Pons (tissue), 1 donor: ENCODE measurements around the gene USP17L12.
"Not testable (repeated sequence)": the region's sequence is repeated elsewhere in the genome, so short reads cannot be mapped to it uniquely, and the experiment has no call there.

Source experiments
- DNase-seq: peaks from one replicate; pipeline ENCODE4 v3.0.0-alpha.2; 2016; ENCODE audit warnings: low spot score

USP17L12 gene, protein sequence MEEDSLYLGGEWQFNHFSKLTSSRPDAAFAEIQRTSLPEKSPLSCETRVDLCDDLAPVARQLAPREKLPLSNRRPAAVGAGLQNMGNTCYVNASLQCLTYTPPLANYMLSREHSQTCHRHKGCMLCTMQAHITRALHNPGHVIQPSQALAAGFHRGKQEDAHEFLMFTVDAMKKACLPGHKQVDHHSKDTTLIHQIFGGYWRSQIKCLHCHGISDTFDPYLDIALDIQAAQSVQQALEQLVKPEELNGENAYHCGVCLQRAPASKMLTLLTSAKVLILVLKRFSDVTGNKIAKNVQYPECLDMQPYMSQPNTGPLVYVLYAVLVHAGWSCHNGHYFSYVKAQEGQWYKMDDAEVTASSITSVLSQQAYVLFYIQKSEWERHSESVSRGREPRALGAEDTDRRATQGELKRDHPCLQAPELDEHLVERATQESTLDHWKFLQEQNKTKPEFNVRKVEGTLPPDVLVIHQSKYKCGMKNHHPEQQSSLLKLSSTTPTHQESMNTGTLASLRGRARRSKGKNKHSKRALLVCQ

DNA sequence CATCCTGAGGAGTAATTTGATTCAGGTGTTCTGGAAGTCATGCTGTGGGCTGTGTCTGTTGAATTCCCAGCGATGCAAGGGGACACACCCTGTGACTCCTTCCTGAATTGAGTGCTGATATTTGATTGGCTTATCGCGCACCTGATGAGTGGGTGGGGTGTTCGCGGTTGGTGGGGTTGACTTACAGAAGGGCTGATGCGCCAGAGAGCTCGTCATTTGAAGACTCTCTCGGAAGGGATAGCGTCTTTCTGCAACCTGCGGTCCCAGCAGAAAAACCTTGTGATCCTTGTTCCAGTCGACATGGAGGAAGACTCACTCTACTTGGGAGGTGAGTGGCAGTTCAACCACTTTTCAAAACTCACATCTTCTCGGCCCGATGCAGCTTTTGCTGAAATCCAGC lies at the start of gene USP17L12:
Gene USP17L12, plus strand, starts transcription at position 301 of the 400 bp plus-strand sequence. Its CDS starts 0 bp downstream, at position 301.
- DNase-seq: not testable (repeated sequence)

DNA sequence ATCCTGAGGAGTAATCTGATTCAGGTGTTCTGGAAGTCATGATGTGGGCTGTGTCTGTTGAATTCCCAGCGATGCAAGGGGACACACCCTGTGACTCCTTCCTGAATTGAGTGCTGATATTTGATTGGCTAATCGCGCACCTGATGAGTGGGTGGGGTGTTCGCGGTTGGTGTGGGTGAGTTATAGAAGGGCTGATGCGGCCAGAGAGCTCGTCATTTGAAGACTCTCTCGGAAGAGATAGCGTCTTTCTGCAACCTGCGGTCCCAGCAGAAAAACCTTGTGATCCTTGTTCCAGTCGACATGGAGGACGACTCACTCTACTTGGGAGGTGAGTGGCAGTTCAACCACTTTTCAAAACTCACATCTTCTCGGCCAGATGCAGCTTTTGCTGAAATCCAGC lies 9.6 kb upstream of the USP17L12 start, which contains the start of gene USP17L10:
Gene USP17L10, plus strand, starts transcription at position 301 of the 400 bp plus-strand sequence. Its CDS starts 0 bp downstream, at position 301.
- not testable (repeated sequence) for DNase-seq

DNA sequence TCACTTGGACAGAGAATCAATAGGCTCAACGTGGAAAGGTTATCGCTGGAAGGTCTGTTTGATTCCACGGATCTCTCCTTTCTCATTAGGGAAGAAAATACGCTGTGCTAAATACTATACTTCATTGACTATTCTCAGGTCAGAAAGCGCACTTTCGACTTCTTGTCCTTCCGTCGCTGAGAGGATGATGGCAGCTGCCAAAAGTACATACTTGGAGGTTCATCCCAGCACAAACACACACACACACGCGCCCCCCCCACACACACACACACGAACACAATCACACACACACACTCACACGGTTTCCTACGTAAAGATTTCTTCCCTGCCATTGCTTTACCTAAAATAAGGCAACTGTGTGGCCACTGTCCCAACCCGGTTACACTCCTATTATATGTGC lies 5.3 kb upstream of the USP17L12 start:
- DNase-seq: not testable (repeated sequence)

DNA sequence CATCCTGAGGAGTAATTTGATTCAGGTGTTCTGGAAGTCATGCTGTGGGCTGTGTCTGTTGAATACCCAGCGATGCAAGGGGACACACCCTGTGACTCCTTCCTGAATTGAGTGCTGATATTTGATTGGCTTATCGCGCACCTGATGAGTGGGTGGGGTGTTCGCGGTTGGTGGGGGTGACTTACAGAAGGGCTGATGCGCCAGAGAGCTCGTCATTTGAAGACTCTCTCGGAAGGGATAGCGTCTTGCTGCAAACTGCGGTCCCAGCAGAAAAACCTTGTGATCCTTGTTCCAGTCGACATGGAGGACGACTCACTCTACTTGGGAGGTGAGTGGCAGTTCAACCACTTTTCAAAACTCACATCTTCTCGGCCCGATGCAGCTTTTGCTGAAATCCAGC lies 4.8 kb upstream of the USP17L12 start, which contains the start of gene USP17L11:
Gene USP17L11, plus strand, starts transcription at position 301 of the 400 bp plus-strand sequence. Its CDS starts 0 bp downstream, at position 301.
- not testable (repeated sequence) for DNase-seq

DNA sequence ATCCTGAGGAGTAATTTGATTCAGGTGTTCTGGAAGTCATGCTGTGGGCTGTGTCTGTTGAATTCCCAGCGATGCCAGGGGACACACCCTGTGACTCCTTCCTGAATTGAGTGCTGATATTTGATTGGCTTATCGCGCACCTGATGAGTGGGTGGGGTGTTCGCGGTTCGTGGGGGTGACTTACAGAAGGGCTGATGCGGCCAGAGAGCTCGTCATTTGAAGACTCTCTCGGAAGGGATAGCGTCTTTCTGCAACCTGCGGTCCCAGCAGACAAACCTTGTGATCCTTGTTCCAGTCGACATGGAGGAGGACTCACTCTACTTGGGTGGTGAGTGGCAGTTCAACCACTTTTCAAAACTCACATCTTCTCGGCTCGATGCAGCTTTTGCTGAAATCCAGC lies 4.6 kb downstream of the USP17L12 start, which contains the start of gene USP17L13:
Gene USP17L13, plus strand, starts transcription at position 301 of the 400 bp plus-strand sequence. Its CDS starts 0 bp downstream, at position 301.
- DNase-seq: not testable (repeated sequence)

DNA sequence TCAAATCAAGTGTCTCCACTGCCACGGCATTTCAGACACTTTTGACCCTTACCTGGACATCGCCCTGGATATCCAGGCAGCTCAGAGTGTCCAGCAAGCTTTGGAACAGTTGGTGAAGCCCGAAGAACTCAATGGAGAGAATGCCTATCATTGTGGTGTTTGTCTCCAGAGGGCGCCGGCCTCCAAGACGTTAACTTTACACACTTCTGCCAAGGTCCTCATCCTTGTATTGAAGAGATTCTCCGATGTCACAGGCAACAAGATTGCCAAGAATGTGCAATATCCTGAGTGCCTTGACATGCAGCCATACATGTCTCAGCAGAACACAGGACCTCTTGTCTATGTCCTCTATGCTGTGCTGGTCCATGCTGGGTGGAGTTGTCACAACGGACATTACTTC lies 10.3 kb downstream of the USP17L12 start:
- DNase-seq: not testable (repeated sequence)

- not testable (repeated sequence) for DNase-seq
These were observed 14.1 kb downstream of the USP17L12 start, which contains the start of gene USP17L15 for GRCh38 chr4:9234085-9234484. USP17L15 (plus strand) TSS chr4:9234385; CDS start chr4:9234385, 0 bp downstream.

- not testable (repeated sequence) for DNase-seq
These were observed 18.5 kb downstream of the USP17L12 start for GRCh38 chr4:9238461-9238860.

DNA sequence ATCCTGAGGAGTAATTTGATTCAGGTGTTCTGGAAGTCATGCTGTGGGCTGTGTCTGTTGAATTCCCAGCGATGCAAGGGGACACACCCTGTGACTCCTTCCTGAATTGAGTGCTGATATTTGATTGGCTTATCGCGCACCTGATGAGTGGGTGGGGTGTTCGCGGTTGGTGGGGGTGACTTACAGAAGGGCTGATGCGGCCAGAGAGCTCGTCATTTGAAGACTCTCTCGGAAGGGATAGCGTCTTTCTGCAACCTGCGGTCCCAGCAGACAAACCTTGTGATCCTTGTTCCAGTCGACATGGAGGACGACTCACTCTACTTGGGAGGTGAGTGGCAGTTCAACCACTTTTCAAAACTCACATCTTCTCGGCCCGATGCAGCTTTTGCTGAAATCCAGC lies 23.6 kb downstream of the USP17L12 start, which contains the start of gene USP17L17:
Gene USP17L17, plus strand, starts transcription at position 301 of the 400 bp plus-strand sequence. Its CDS starts 0 bp downstream, at position 301.
- DNase-seq: not testable (repeated sequence)

GRCh38 chr4:9247953-9248680 lies 28.2 kb downstream of the USP17L12 start, which contains the start of gene USP17L18:
USP17L18 (plus strand) TSS chr4:9248630; CDS start chr4:9248630, 0 bp downstream.
- peak; percentile 0 for DNase-seq

GRCh38 chr4:9253078-9253477 lies 33.1 kb downstream of the USP17L12 start, which contains the start of gene USP17L19:
USP17L19 (plus strand) TSS chr4:9253378; CDS start chr4:9253378, 0 bp downstream.
- not testable (repeated sequence) for DNase-seq

DNA sequence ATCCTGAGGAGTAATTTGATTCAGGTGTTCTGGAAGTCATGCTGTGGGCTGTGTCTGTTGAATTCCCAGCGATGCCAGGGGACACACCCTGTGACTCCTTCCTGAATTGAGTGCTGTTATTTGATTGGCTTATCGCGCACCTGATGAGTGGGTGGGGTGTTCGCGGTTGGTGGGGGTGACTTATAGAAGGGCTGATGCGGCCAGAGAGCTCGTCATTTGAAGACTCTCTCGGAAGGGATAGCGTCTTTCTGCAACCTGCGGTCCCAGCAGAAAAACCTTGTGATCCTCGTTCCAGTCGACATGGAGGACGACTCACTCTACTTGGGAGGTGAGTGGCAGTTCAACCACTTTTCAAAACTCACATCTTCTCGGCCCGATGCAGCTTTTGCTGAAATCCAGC lies 37.9 kb downstream of the USP17L12 start, which contains the start of gene USP17L20:
Gene USP17L20, plus strand, starts transcription at position 301 of the 400 bp plus-strand sequence. Its CDS starts 0 bp downstream, at position 301.
- DNase-seq: not testable (repeated sequence)

- not testable (repeated sequence) for DNase-seq
These were observed 42.6 kb downstream of the USP17L12 start, which contains the start of gene USP17L21 for GRCh38 chr4:9262572-9262971. USP17L21 (plus strand) TSS chr4:9262872; CDS start chr4:9262872, 0 bp downstream.

DNA sequence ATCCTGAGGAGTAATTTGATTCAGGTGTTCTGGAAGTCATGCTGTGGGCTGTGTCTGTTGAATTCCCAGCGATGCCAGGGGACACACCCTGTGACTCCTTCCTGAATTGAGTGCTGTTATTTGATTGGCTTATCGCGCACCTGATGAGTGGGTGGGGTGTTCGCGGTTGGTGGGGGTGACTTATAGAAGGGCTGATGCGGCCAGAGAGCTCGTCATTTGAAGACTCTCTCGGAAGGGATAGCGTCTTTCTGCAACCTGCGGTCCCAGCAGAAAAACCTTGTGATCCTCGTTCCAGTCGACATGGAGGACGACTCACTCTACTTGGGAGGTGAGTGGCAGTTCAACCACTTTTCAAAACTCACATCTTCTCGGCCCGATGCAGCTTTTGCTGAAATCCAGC lies 47.4 kb downstream of the USP17L12 start, which contains the start of gene USP17L22:
Gene USP17L22, plus strand, starts transcription at position 301 of the 400 bp plus-strand sequence. Its CDS starts 0 bp downstream, at position 301.
- not testable (repeated sequence) for DNase-seq
